H1 (cell line): ENCODE results near the gene RESF1. TPM values are rescaled to one million over a fixed set of nuclear protein-coding genes. Genes with fewer than 3 reads are reported as not detected.

Source experiments
- CTCF ChIA-PET: fragments of 300-600 bp; sonication (Branson Sonifier 250); formaldehyde crosslinking; loops from one replicate; lab custom pipeline; 2021; ENCODE audit not compliant: partially characterized antibody; lab: Charles Lee
- POLR2A ChIA-PET: fragments of 300-600 bp; sonication (Branson Sonifier 250); formaldehyde crosslinking; loops from one replicate; lab custom pipeline; 2021; ENCODE audit warnings: inconsistent platforms; ENCODE audit not compliant: partially characterized antibody; lab: Charles Lee
- DNase-seq, 2 experiments: peaks; one replicate each; pipeline versions ENCODE4 v3.0.0 to v3.0.0-alpha.2; 2010 to 2022; ENCODE audit warnings: low spot score in 2 of 2, low read depth in 1 of 2, mixed read lengths in 1 of 2
- FAIRE-seq: peaks from 2 replicates; lab custom pipeline; 2011; peaks lifted over from hg19 to GRCh38; lab: Jason Lieb, UNC
- H2AFZ ChIP-seq: 2 replicates; pipeline ENCODE4 v1.8.1; 2012; ENCODE audit warnings: low read length, inconsistent platforms
- H2AK5ac ChIP-seq: 2 replicates; pipeline ENCODE4 v1.6.1; 2013; ENCODE audit warnings: low read depth, low read length
- H2BK120ac ChIP-seq: replicated peaks from 2 replicates; pipeline ENCODE3; 2013; ENCODE audit warnings: low read depth, low read length, inconsistent platforms
- H2BK12ac ChIP-seq: 2 replicates; pipeline ENCODE4 v1.6.1; 2013; ENCODE audit warnings: low read depth, low read length
- H2BK15ac ChIP-seq: 2 replicates; pipeline ENCODE4 v1.6.1; 2013; ENCODE audit warnings: low read length
- H2BK20ac ChIP-seq: 2 replicates; pipeline ENCODE4 v1.6.1; 2013; ENCODE audit warnings: low read length
- H2BK5ac ChIP-seq: 2 replicates; pipeline ENCODE4 v1.6.1; 2013; ENCODE audit warnings: low read depth, low read length
- H3K14ac ChIP-seq: 2 replicates; pipeline ENCODE4 v1.6.1; 2013; ENCODE audit warnings: inconsistent platforms; ENCODE audit not compliant: insufficient read length
- H3K18ac ChIP-seq: 2 replicates; pipeline ENCODE4 v1.6.1; 2013; ENCODE audit warnings: low read length; ENCODE audit errors: extremely low read depth
- H3K23ac ChIP-seq: 2 replicates; pipeline ENCODE4 v1.6.1; 2013; ENCODE audit warnings: inconsistent platforms; ENCODE audit not compliant: insufficient read length
- H3K23me2 ChIP-seq: 2 replicates; pipeline ENCODE4 v1.6.1; 2013; ENCODE audit warnings: low read depth, low read length
- H3K27ac ChIP-seq: 2 replicates; pipeline ENCODE4 v1.6.1; 2011; ENCODE audit warnings: low read depth, low read length, inconsistent platforms
- H3K27me3 ChIP-seq, 4 experiments: replicated peaks in 1 of 4; 1 replicate in 1 of 4; 2 replicates in 3 of 4; pipeline versions ENCODE4 v1.6.1 to v1.8.1; 2011 to 2013; ENCODE audit warnings: low read length in 3 of 4, mild to moderate bottlenecking in 3 of 4, inconsistent platforms in 2 of 4, mixed read lengths in 2 of 4, moderate library complexity in 1 of 4; ENCODE audit not compliant: control insufficient read depth in 3 of 4, insufficient read depth in 3 of 4; ENCODE audit errors: extremely low read depth in 1 of 4
- H3K36me3 ChIP-seq, 4 experiments: 2 replicates each; pipeline versions ENCODE4 v1.6.1 to v1.8.1; 2011 to 2013; ENCODE audit warnings: mild to moderate bottlenecking in 4 of 4, low read length in 3 of 4, moderate library complexity in 2 of 4, control low read depth in 1 of 4, inconsistent platforms in 1 of 4; ENCODE audit not compliant: insufficient read depth in 4 of 4, control insufficient read depth in 2 of 4
- H3K4ac ChIP-seq: replicated peaks from 2 replicates; pipeline ENCODE3; 2013; ENCODE audit warnings: low read length, low read depth, mixed read lengths, inconsistent platforms; ENCODE audit not compliant: insufficient read length
- H3K4me1 ChIP-seq, 4 experiments: replicated peaks in 1 of 4; 1 replicate in 1 of 4; 2 replicates in 3 of 4; pipeline versions ENCODE4 v1.6.1 to v1.8.1; 2011 to 2013; ENCODE audit warnings: low read length in 3 of 4, inconsistent platforms in 2 of 4, mixed read lengths in 1 of 4; ENCODE audit not compliant: insufficient read depth in 4 of 4, control insufficient read depth in 3 of 4
- H3K4me2 ChIP-seq, 2 experiments: 2 replicates each; pipeline versions ENCODE4 v1.6.1 to v1.8.1; 2011 to 2013; ENCODE audit warnings: low read depth in 2 of 2, low read length in 2 of 2, control low read depth in 1 of 2, inconsistent platforms in 1 of 2, mild to moderate bottlenecking in 1 of 2; ENCODE audit not compliant: insufficient read depth in 1 of 2
- H3K4me3 ChIP-seq, 4 experiments: fragments of 200-600, 300-600 bp in 1 of 4; sonication (generic), shearing (Covaris generic), sonication (Bioruptor Twin) in 1 of 4; 2 replicates each; pipeline versions ENCODE4 v1.5.1 to v1.8.1; 2011 to 2016; ENCODE audit warnings: low read length in 4 of 4, low read depth in 3 of 4, control low read depth in 2 of 4, inconsistent platforms in 2 of 4, mild to moderate bottlenecking in 2 of 4, mixed read lengths in 1 of 4, moderate library complexity in 1 of 4; ENCODE audit not compliant: insufficient read depth in 2 of 4; ENCODE audit errors: extremely low read depth in 1 of 4
- H3K56ac ChIP-seq: replicated peaks from 2 replicates; pipeline ENCODE3; 2013; ENCODE audit warnings: low read depth, mild to moderate bottlenecking, mixed read lengths, low read length, inconsistent platforms; ENCODE audit not compliant: insufficient read length
- H3K79me1 ChIP-seq: 2 replicates; pipeline ENCODE4 v1.6.1; 2013; ENCODE audit warnings: low read depth, low read length, control low read depth
- H3K79me2 ChIP-seq, 2 experiments: 2 replicates each; pipeline versions ENCODE4 v1.6.1 to v1.8.1; 2012 to 2013; ENCODE audit warnings: low read length in 2 of 2, mild to moderate bottlenecking in 2 of 2, inconsistent platforms in 1 of 2; ENCODE audit not compliant: insufficient read depth in 2 of 2, control insufficient read depth in 1 of 2
- H3K9ac ChIP-seq, 4 experiments: replicated peaks in 1 of 4; 1 replicate in 1 of 4; 2 replicates in 3 of 4; pipeline versions ENCODE4 v1.6.1 to v1.8.1; 2011 to 2013; ENCODE audit warnings: low read depth in 3 of 4, low read length in 3 of 4, control low read depth in 2 of 4, mild to moderate bottlenecking in 2 of 4, moderate library complexity in 2 of 4, inconsistent platforms in 1 of 4; ENCODE audit errors: extremely low read depth in 1 of 4
- H3K9me3 ChIP-seq, 2 experiments: 2 replicates each; pipeline versions ENCODE4 v1.6.1 to v1.8.1; 2012 to 2013; ENCODE audit warnings: mild to moderate bottlenecking in 2 of 2, moderate library complexity in 2 of 2, control low read depth in 1 of 2, inconsistent platforms in 1 of 2, low read depth in 1 of 2, low read length in 1 of 2, mixed read lengths in 1 of 2; ENCODE audit not compliant: insufficient read depth in 2 of 2
- H4K20me1 ChIP-seq, 2 experiments: replicated peaks in 1 of 2; 2 replicates each; pipeline versions ENCODE3 to v1.8.1; 2011 to 2013; ENCODE audit warnings: inconsistent platforms in 2 of 2, low read length in 2 of 2, mild to moderate bottlenecking in 1 of 2; ENCODE audit not compliant: insufficient read depth in 2 of 2, control insufficient read depth in 1 of 2
- H4K5ac ChIP-seq: 2 replicates; pipeline ENCODE4 v1.6.1; 2013; ENCODE audit warnings: low read length, low read depth, mixed read lengths, inconsistent platforms; ENCODE audit not compliant: insufficient read length
- H4K8ac ChIP-seq: 2 replicates; pipeline ENCODE4 v1.8.0; 2013; ENCODE audit warnings: mild to moderate bottlenecking, moderate library complexity, low read length, inconsistent platforms; ENCODE audit not compliant: insufficient read depth; ENCODE audit errors: extremely low read depth
- H4K91ac ChIP-seq: replicated peaks from 2 replicates; pipeline ENCODE3; 2013; ENCODE audit warnings: low read length, mixed read lengths, inconsistent platforms; ENCODE audit not compliant: insufficient read length
- KDM4A ChIP-seq: IDR thresholded peaks from one replicate; pipeline ENCODE4 v1.7.1; 2012; ENCODE audit warnings: low read depth, mild to moderate bottlenecking, moderate library complexity, low read length, inconsistent platforms; ENCODE audit not compliant: severe bottlenecking
- SUZ12 ChIP-seq: fragments of 200-600 bp; sonication (generic); IDR thresholded peaks from 2 replicates; pipeline ENCODE4 v1.6.1; 2012; ENCODE audit warnings: mild to moderate bottlenecking, inconsistent platforms, low read length, moderate library complexity, mixed read lengths
- WGBS, 2 experiments: shearing (Covaris generic) in 1 of 2; methylation state at CpG; one replicate each; pipeline versions ENCODE4 v1.1.6 to v1.1.7; 2013 to 2015; ENCODE audit warnings: low lambda C conversion rate in 2 of 2, mixed read lengths in 2 of 2, inconsistent platforms in 1 of 2, low coverage in 1 of 2, missing lambda C conversion rate in 1 of 2; ENCODE audit not compliant: insufficient replicate concordance in 2 of 2, insufficient coverage in 1 of 2, insufficient read length in 1 of 2; ENCODE audit errors: extremely low coverage in 1 of 2, missing lambda C conversion rate in 1 of 2; 5-methylcytosine and 5-hydroxymethylcytosine counted together
- polyA plus RNA-seq, 7 experiments: library from polyadenylated mRNA; depleted of rRNA in 3 of 7; stranded (reverse) in 5 of 7; unstranded in 2 of 7; fragments of >200 nt in 5 of 7; fragments of 200-250 nt in 2 of 7; gene quantifications; 1 replicate in 5 of 7; 2 replicates in 1 of 7; 4 replicates in 1 of 7; pipeline versions ENCODE4 v1.2.1 to v1.2.3, GENCODE V29; 2011 to 2013; ENCODE audit warnings: missing spikeins in 2 of 7, mixed read lengths in 2 of 7
- total RNA-seq: library from RNA; stranded (reverse); fragmentation: NEBNext Ultra II Directional; extraction: Animal tissue kit (Norgen Biotek cat#: 25700); gene quantifications from 2 replicates; pipeline ENCODE4 v1.2.1, GENCODE V29; 2021
- TF ChIP-seq, protein P1 (sequence below): IDR thresholded peaks from 2 replicates; pipeline ENCODE4 v1.6.1; 2012; ENCODE audit warnings: inconsistent platforms
- TF ChIP-seq, protein P2 (sequence below), 3 experiments: IDR thresholded peaks; 1 replicate in 2 of 3; 2 replicates in 1 of 3; pipeline versions ENCODE4 v1.5.1 to v1.6.1; 2011; ENCODE audit warnings: low read length in 3 of 3, mild to moderate bottlenecking in 3 of 3, inconsistent platforms in 2 of 3, low read depth in 1 of 3, moderate library complexity in 1 of 3; ENCODE audit not compliant: insufficient read depth in 1 of 3; ENCODE audit errors: control extremely low read depth in 1 of 3
- TF ChIP-seq, protein P3 (sequence below): IDR thresholded peaks from 2 replicates; pipeline ENCODE4 v1.6.1; 2012; ENCODE audit warnings: low read length, inconsistent platforms

RESF1 gene
- total and polyA plus RNA-seq, 2 of the 8 experiments (the other 6 are each of a cell fraction or from before 2014, with no cell fraction given), result 64.3 to 128 TPM

DNA sequence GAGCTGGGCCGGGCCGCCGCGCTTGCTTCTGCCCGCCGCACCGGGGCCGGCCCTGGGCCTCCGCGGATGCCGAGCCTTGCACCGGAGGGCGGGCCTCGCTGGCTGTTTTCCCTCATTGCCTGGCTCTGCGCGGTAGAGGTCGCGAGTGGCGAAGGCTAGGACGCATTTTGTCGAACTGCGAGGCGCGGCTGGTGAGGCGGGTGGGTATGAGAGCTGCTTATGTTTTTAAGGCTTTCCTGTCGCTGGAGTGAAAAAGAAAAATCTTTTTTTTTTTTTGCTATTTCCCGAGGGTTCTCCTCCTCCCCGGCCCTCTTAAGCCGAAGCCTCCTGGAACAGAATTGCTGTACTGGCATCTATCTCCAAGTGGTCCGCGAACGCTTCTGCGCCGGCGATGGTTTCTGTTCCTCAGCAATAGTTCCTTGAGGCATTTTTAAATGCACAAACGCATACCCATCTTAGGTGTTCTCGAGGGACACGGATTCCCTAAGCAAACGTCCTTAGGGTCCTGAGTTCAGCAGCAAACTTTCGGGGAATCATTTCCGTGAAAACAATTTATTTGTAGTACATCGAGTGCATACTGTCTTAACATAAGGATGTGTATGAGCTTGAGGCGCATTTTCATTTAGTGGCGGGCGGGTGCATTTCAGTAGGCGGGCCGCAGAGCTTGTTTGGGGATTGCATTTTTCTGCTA lies 631 bp downstream of the RESF1 start:
- H3K14ac ChIP-seq, result no peak overlapping the region
- H3K4me1 ChIP-seq, result peaks cover 0 to 16% (median 5%) of the 10 kb centered on the region in 4 experiments; a peak in 4 of 7 replicates
- H4K8ac ChIP-seq, result peak overlapping the region; percentile 71; the same call in 1 of the 2 replicates
- H3K9ac ChIP-seq, result peak overlapping the region; percentile 52 to 89 (median 82)
- H3K79me2 ChIP-seq, result peaks cover 28 to 53% of the 10 kb centered on the region in 2 experiments
- peaks cover 3% of the 10 kb centered on the region for H3K23me2 ChIP-seq
- H3K4me3 ChIP-seq, result peak overlapping the region; percentile 79 to 88 (median 85)
- H2BK5ac ChIP-seq, result 0 out of 2 replicates have a peak overlapping the region, but pooled peaks have one; percentile 63
- 2% methylated on average over 39 of the region's 47 CpGs; no CpG with 5 or more reads in 1 of the 2 experiments for WGBS, 2 experiments
- H3K36me3 ChIP-seq, result peaks cover 0 to 38% (median 11%) of the 10 kb centered on the region in 4 experiments; a peak in 3 of 8 replicates
- H2BK12ac ChIP-seq, result peak overlapping the region; percentile 29; the same call in 1 of the 2 replicates
- H3K23ac ChIP-seq, result no peak overlapping the region
- H4K5ac ChIP-seq, result peak overlapping the region; percentile 60
- no peak overlapping the region for H2BK120ac ChIP-seq
- peak overlapping the region; percentile 81 for H3K18ac ChIP-seq
- H3K79me1 ChIP-seq, result peaks cover 3% of the 10 kb centered on the region; the same call in 1 of the 2 replicates
- no peak overlapping the region for H2BK20ac ChIP-seq
- peaks cover 0 to 6% of the 10 kb centered on the region in 2 experiments for H4K20me1 ChIP-seq
- H4K91ac ChIP-seq, result peak overlapping the region; percentile 90
- ChIA-PET POLR2A (interaction anchor here (0.7 to 2.5 kb wide), 12 partner anchors 9 to 317 kb away, joined by 3 to 10 read pairs (median 4); partner anchors contain the start of genes AMN1 and BICD1), CTCF (interaction anchor here (0.6 to 1.2 kb wide), 2 partner anchors 96 to 144 kb away, joined by 4 to 5 read pairs; no protein-coding TSS in a partner anchor)
- no peak overlapping the region for H2AFZ ChIP-seq
- FAIRE-seq (peak; percentile 13), DNase-seq (no peak)
- H3K56ac ChIP-seq, result peak overlapping the region; percentile 77
- peak overlapping the region; percentile 64; the same call in 1 of the 2 replicates for H3K27ac ChIP-seq
- H3K9me3 ChIP-seq, result no peaks in the 10 kb centered on the region
- H3K4ac ChIP-seq, result peak overlapping the region; percentile 87
- no peak overlapping the region for H2BK15ac ChIP-seq
- H3K27me3 ChIP-seq, result no peaks in the 10 kb centered on the region
- H3K4me2 ChIP-seq, result peak overlapping the region; percentile 75 to 76
- H2AK5ac ChIP-seq, result no peak overlapping the region
- peak; percentile 17 for TF ChIP-seq KDM4A
- TF ChIP-seq, protein P1, sequence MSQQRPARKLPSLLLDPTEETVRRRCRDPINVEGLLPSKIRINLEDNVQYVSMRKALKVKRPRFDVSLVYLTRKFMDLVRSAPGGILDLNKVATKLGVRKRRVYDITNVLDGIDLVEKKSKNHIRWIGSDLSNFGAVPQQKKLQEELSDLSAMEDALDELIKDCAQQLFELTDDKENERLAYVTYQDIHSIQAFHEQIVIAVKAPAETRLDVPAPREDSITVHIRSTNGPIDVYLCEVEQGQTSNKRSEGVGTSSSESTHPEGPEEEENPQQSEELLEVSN, result 0 out of 2 replicates have a peak, but pooled peaks have one; percentile 2
- no peak for TF ChIP-seq SUZ12
- TF ChIP-seq, protein P2, sequence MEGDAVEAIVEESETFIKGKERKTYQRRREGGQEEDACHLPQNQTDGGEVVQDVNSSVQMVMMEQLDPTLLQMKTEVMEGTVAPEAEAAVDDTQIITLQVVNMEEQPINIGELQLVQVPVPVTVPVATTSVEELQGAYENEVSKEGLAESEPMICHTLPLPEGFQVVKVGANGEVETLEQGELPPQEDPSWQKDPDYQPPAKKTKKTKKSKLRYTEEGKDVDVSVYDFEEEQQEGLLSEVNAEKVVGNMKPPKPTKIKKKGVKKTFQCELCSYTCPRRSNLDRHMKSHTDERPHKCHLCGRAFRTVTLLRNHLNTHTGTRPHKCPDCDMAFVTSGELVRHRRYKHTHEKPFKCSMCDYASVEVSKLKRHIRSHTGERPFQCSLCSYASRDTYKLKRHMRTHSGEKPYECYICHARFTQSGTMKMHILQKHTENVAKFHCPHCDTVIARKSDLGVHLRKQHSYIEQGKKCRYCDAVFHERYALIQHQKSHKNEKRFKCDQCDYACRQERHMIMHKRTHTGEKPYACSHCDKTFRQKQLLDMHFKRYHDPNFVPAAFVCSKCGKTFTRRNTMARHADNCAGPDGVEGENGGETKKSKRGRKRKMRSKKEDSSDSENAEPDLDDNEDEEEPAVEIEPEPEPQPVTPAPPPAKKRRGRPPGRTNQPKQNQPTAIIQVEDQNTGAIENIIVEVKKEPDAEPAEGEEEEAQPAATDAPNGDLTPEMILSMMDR (IDR thresholded peaks at IDR 0.05; ENCODE audit: control extremely low read depth in 1 of 3, insufficient read depth in 1 of 3, low read depth in 1 of 3, low read length in 3 of 3), result peak in 1 of 3 experiments; percentile 8; a peak in 1 of 4 replicates
- TF ChIP-seq, protein P3, sequence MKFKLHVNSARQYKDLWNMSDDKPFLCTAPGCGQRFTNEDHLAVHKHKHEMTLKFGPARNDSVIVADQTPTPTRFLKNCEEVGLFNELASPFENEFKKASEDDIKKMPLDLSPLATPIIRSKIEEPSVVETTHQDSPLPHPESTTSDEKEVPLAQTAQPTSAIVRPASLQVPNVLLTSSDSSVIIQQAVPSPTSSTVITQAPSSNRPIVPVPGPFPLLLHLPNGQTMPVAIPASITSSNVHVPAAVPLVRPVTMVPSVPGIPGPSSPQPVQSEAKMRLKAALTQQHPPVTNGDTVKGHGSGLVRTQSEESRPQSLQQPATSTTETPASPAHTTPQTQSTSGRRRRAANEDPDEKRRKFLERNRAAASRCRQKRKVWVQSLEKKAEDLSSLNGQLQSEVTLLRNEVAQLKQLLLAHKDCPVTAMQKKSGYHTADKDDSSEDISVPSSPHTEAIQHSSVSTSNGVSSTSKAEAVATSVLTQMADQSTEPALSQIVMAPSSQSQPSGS, result no peak
